A673 (cell line): Measurements from ENCODE around the gene CAPZB.

Experiments
- CTCF ChIP-seq: fragments of 300-800, 200-600 bp; sonication (generic); conservative IDR thresholded peaks from 2 replicates; pipeline ENCODE4 v1.5.1; 2017; ENCODE audit warnings: low read depth, mild to moderate bottlenecking, antibody characterized with exemption, low read length, moderate library complexity, mixed read lengths
- EZH2 ChIP-seq: fragments of 200-600 bp; sonication (generic); IDR thresholded peaks from 2 replicates; pipeline ENCODE4 v1.6.1; 2017; ENCODE audit warnings: borderline replicate concordance, low read depth, mild to moderate bottlenecking, mixed read lengths, antibody characterized with exemption, low read length; ENCODE audit not compliant: poor library complexity, severe bottlenecking

GRCh38 chr1:19339214-19339861 is 146.0 kb downstream of the CAPZB start:
- no peak for TF ChIP-seq CTCF
- no peak for TF ChIP-seq EZH2
